CD4-positive, alpha-beta memory T cell (primary cell): Measurements from ENCODE around the gene NR1I2. TPM values are rescaled to one million over a fixed set of nuclear protein-coding genes. Genes with fewer than 3 reads are reported as not detected.

Source experiments
- CTCF ChIA-PET: fragments of 350-600 bp; sonication (Branson Sonifier 250); formaldehyde crosslinking; loops from one replicate; lab custom pipeline; 2021; ENCODE audit warnings: inconsistent platforms; ENCODE audit not compliant: partially characterized antibody; lab: Charles Lee
- POLR2A ChIA-PET: fragments of 350-600 bp; sonication (Branson Sonifier 250); formaldehyde crosslinking; loops from one replicate; lab custom pipeline; 2021; ENCODE audit not compliant: partially characterized antibody; lab: Charles Lee
- DNase-seq, 5 donors: peaks; one replicate each; pipeline versions ENCODE4 v3.0.0 to v3.0.0-alpha.2; 2020 to 2022; ENCODE audit warnings: mixed read lengths in 1 of 5
- H3K27ac ChIP-seq: one replicate; pipeline ENCODE4 v1.7.0; 2013; ENCODE audit warnings: low read depth, low read length
- H3K27me3 ChIP-seq: 2 replicates; pipeline ENCODE4 v1.7.0; 2013; ENCODE audit warnings: mild to moderate bottlenecking, low read length, moderate library complexity; ENCODE audit not compliant: insufficient read depth
- H3K36me3 ChIP-seq: 2 replicates; pipeline ENCODE4 v1.7.0; 2013; ENCODE audit warnings: mild to moderate bottlenecking, low read length, moderate library complexity; ENCODE audit not compliant: insufficient read depth
- H3K4me1 ChIP-seq: 2 replicates; pipeline ENCODE4 v1.7.0; 2013; ENCODE audit warnings: mild to moderate bottlenecking, low read length, moderate library complexity; ENCODE audit not compliant: insufficient read depth
- H3K4me3 ChIP-seq, 2 donors: one replicate each; pipeline ENCODE4 v1.7.0; 2013; ENCODE audit warnings: low read length in 2 of 2, mild to moderate bottlenecking in 1 of 2
- H3K9me3 ChIP-seq, 2 donors: one replicate each; pipeline ENCODE4 v1.7.0; 2013; ENCODE audit warnings: low read length in 2 of 2, control low read depth in 1 of 2; ENCODE audit not compliant: control insufficient read depth in 1 of 2
- H3K27ac Mint-ChIP-seq, 7 donors: one replicate each; pipeline ENCODE4 v1.8.0; 2020 to 2021; ENCODE audit warnings: mixed read lengths in 7 of 7, mild to moderate bottlenecking in 6 of 7, inconsistent platforms in 3 of 7, moderate library complexity in 3 of 7
- H3K27me3 Mint-ChIP-seq, 2 donors: one replicate each; pipeline ENCODE4 v1.8.0; 2020 to 2021; ENCODE audit warnings: mixed read lengths in 2 of 2
- H3K36me3 Mint-ChIP-seq, 2 donors: one replicate each; pipeline ENCODE4 v1.8.0; 2020 to 2021; ENCODE audit warnings: mixed read lengths in 2 of 2, inconsistent platforms in 1 of 2, mild to moderate bottlenecking in 1 of 2
- H3K4me1 Mint-ChIP-seq, 4 donors: one replicate each; pipeline ENCODE4 v1.8.0; 2020 to 2021; ENCODE audit warnings: mixed read lengths in 4 of 4, mild to moderate bottlenecking in 1 of 4
- H3K4me3 Mint-ChIP-seq, 8 donors: one replicate each; pipeline ENCODE4 v1.8.0; 2020 to 2021; ENCODE audit warnings: mixed read lengths in 8 of 8, mild to moderate bottlenecking in 7 of 8, moderate library complexity in 6 of 8, inconsistent platforms in 3 of 8
- H3K9me3 Mint-ChIP-seq, 8 donors: one replicate each; pipeline ENCODE4 v1.8.0; 2020 to 2021; ENCODE audit warnings: mixed read lengths in 8 of 8, mild to moderate bottlenecking in 5 of 8, inconsistent platforms in 3 of 8, moderate library complexity in 1 of 8
- intact Hi-C: fragments of 100-400 bp; cut with micrococcal nuclease; formaldehyde crosslinking; loops from one replicate; pipeline ENCODE4 v1.15.1; 2023
- polyA plus RNA-seq, 2 donors: library from polyadenylated mRNA; unstranded; fragments of 300-500 nt; fragmentation: Illumina TruSeq; gene quantifications; one replicate each; pipeline ENCODE4 v1.2.3, GENCODE V29; 2021
- total RNA-seq, 2 experiments: library from RNA; stranded (reverse); gene quantifications; one replicate each; pipeline ENCODE4 v1.2.3, GENCODE V29; 2021

NR1I2 gene
- total and polyA plus RNA-seq, 4 experiments from 2014 or later, result 0.39 to 0.49 (median 0.43) TPM

- ChIA-PET CTCF (no interaction called here), POLR2A (no interaction called here)
- Histone ChIP-seq H3K27ac (no peak overlapping the region), H3K36me3 (no peaks in the 10 kb centered on the region), H3K4me3 (no peak overlapping the region), H3K9me3 (no peaks in the 10 kb centered on the region), H3K27me3 (no peaks in the 10 kb centered on the region), H3K4me1 (no peaks in the 10 kb centered on the region)
- Mint-ChIP-seq H3K4me3 (no peak overlapping the region), H3K4me1 (no peaks in the 10 kb centered on the region), H3K9me3 (peaks cover 0 to 2% (median 0%) of the 10 kb centered on the region in 8 donors), H3K36me3 (no peaks in the 10 kb centered on the region), H3K27me3 (peaks cover 3 to 4% of the 10 kb centered on the region in 2 donors), H3K27ac (no peak overlapping the region)
- no peak for DNase-seq
- intact Hi-C loops, result no loop called here
These were observed 13.8 kb upstream of the NR1I2 start for GRCh38 chr3:119767936-119768601.

GRCh38 chr3:119768668-119769393 is 13.1 kb upstream of the NR1I2 start:
- Histone ChIP-seq H3K27ac (no peak overlapping the region), H3K4me3 (no peak overlapping the region), H3K27me3 (no peaks in the 10 kb centered on the region), H3K36me3 (no peaks in the 10 kb centered on the region), H3K4me1 (no peaks in the 10 kb centered on the region), H3K9me3 (no peaks in the 10 kb centered on the region)
- CTCF ChIA-PET, result no interaction called here
- H3K27ac Mint-ChIP-seq, result no peak overlapping the region
- peaks cover 4% of the 10 kb centered on the region in 2 donors for H3K27me3 Mint-ChIP-seq
- no peaks in the 10 kb centered on the region for H3K4me1 Mint-ChIP-seq
- H3K4me3 Mint-ChIP-seq, result no peak overlapping the region
- intact Hi-C loops, result no loop called here
- H3K9me3 Mint-ChIP-seq, result peaks cover 0 to 2% (median 0%) of the 10 kb centered on the region in 8 donors
- no peaks in the 10 kb centered on the region for H3K36me3 Mint-ChIP-seq
- POLR2A ChIA-PET, result no interaction called here
- no peak for DNase-seq

GRCh38 chr3:119769394-119770149 is 12.3 kb upstream of the NR1I2 start:
- H3K4me3 ChIP-seq, result no peak overlapping the region
- H3K27me3 ChIP-seq, result no peaks in the 10 kb centered on the region
- H3K4me3 Mint-ChIP-seq, result no peak overlapping the region
- no peaks in the 10 kb centered on the region for H3K4me1 ChIP-seq
- H3K36me3 ChIP-seq, result no peaks in the 10 kb centered on the region
- ChIA-PET POLR2A (no interaction called here), CTCF (interaction anchor here (0.9 kb wide), 1 partner anchor 41 kb away, joined by 3 read pairs; no protein-coding TSS in a partner anchor)
- H3K27ac Mint-ChIP-seq, result no peak overlapping the region
- H3K36me3 Mint-ChIP-seq, result no peaks in the 10 kb centered on the region
- H3K27ac ChIP-seq, result no peak overlapping the region
- peaks cover 0 to 4% (median 0%) of the 10 kb centered on the region in 8 donors for H3K9me3 Mint-ChIP-seq
- intact Hi-C loops, result no loop called here
- no peaks in the 10 kb centered on the region for H3K9me3 ChIP-seq
- no peak for DNase-seq
- H3K27me3 Mint-ChIP-seq, result peaks cover 4% of the 10 kb centered on the region in 2 donors
- peaks cover 0 to 1% (median 0%) of the 10 kb centered on the region in 4 donors for H3K4me1 Mint-ChIP-seq

GRCh38 chr3:119774444-119774843 is 7.5 kb upstream of the NR1I2 start:
- intact Hi-C loops, result no loop called here
- Mint-ChIP-seq H3K36me3 (no peaks in the 10 kb centered on the region), H3K27me3 (peaks cover 1 to 3% of the 10 kb centered on the region in 2 donors), H3K4me1 (peaks cover 0 to 1% (median 0%) of the 10 kb centered on the region in 4 donors), H3K27ac (no peak overlapping the region), H3K9me3 (peaks cover 3 to 16% (median 13%) of the 10 kb centered on the region in 8 donors), H3K4me3 (no peak overlapping the region)
- ChIA-PET CTCF (no interaction called here), POLR2A (no interaction called here)
- no peak for DNase-seq
- H3K27me3 ChIP-seq, result no peaks in the 10 kb centered on the region
- no peak overlapping the region for H3K27ac ChIP-seq
- no peaks in the 10 kb centered on the region for H3K9me3 ChIP-seq
- H3K4me3 ChIP-seq, result no peak overlapping the region
- H3K4me1 ChIP-seq, result no peaks in the 10 kb centered on the region
- H3K36me3 ChIP-seq, result no peaks in the 10 kb centered on the region

- H3K27ac ChIP-seq, result no peak overlapping the region
- Mint-ChIP-seq H3K27ac (no peak overlapping the region), H3K36me3 (no peaks in the 10 kb centered on the region), H3K9me3 (peaks cover 3 to 16% (median 13%) of the 10 kb centered on the region in 8 donors), H3K4me1 (peaks cover 0 to 8% (median 4%) of the 10 kb centered on the region in 4 donors), H3K27me3 (peaks cover 0 to 3% of the 10 kb centered on the region in 2 donors), H3K4me3 (no peak overlapping the region)
- POLR2A ChIA-PET, result no interaction called here
- intact Hi-C loops, result no loop called here
- no peaks in the 10 kb centered on the region for H3K9me3 ChIP-seq
- H3K4me1 ChIP-seq, result no peaks in the 10 kb centered on the region
- H3K36me3 ChIP-seq, result no peaks in the 10 kb centered on the region
- no peak for DNase-seq
- H3K27me3 ChIP-seq, result no peaks in the 10 kb centered on the region
- H3K4me3 ChIP-seq, result no peak overlapping the region
- CTCF ChIA-PET, result no interaction called here
These were observed 5.6 kb upstream of the NR1I2 start for GRCh38 chr3:119776304-119776703.

- Histone ChIP-seq H3K27me3 (no peaks in the 10 kb centered on the region), H3K36me3 (no peaks in the 10 kb centered on the region), H3K9me3 (no peaks in the 10 kb centered on the region), H3K27ac (no peak overlapping the region), H3K4me1 (no peaks in the 10 kb centered on the region), H3K4me3 (no peak overlapping the region)
- H3K36me3 Mint-ChIP-seq, result no peaks in the 10 kb centered on the region
- peaks cover 3 to 16% (median 12%) of the 10 kb centered on the region in 8 donors for H3K9me3 Mint-ChIP-seq
- H3K27me3 Mint-ChIP-seq, result peaks cover 0 to 1% of the 10 kb centered on the region in 2 donors
- POLR2A ChIA-PET, result no interaction called here
- peaks cover 0 to 8% (median 6%) of the 10 kb centered on the region in 4 donors for H3K4me1 Mint-ChIP-seq
- intact Hi-C loops, result no loop called here
- no peak overlapping the region for H3K27ac Mint-ChIP-seq
- DNase-seq, result no peak
- no peak overlapping the region for H3K4me3 Mint-ChIP-seq
- CTCF ChIA-PET, result no interaction called here
These were observed 3.7 kb upstream of the NR1I2 start for GRCh38 chr3:119778176-119778575.

GRCh38 chr3:119778811-119779210 is 3.1 kb upstream of the NR1I2 start:
- Mint-ChIP-seq H3K27ac (no peak overlapping the region), H3K4me3 (no peak overlapping the region), H3K27me3 (no peaks in the 10 kb centered on the region), H3K36me3 (no peaks in the 10 kb centered on the region), H3K9me3 (peaks cover 3 to 16% (median 12%) of the 10 kb centered on the region in 8 donors), H3K4me1 (peaks cover 0 to 8% (median 6%) of the 10 kb centered on the region in 4 donors)
- intact Hi-C loops, result no loop called here
- no peaks in the 10 kb centered on the region for H3K4me1 ChIP-seq
- no peaks in the 10 kb centered on the region for H3K36me3 ChIP-seq
- no peaks in the 10 kb centered on the region for H3K27me3 ChIP-seq
- CTCF ChIA-PET, result no interaction called here
- H3K27ac ChIP-seq, result no peak overlapping the region
- POLR2A ChIA-PET, result no interaction called here
- DNase-seq, result no peak
- no peaks in the 10 kb centered on the region for H3K9me3 ChIP-seq
- no peak overlapping the region for H3K4me3 ChIP-seq
